Stimulated activated naive CD4-positive, alpha-beta T cell treated with Interleukin-2 at 50 U/mL for 16 hours (primary cell): ENCODE results near the gene GNGT2.

Experiments used
- DNase-seq: peaks from one replicate; lab custom pipeline; 2025; lab: John Stamatoyannopoulos, UW

GNGT2 gene

DNA sequence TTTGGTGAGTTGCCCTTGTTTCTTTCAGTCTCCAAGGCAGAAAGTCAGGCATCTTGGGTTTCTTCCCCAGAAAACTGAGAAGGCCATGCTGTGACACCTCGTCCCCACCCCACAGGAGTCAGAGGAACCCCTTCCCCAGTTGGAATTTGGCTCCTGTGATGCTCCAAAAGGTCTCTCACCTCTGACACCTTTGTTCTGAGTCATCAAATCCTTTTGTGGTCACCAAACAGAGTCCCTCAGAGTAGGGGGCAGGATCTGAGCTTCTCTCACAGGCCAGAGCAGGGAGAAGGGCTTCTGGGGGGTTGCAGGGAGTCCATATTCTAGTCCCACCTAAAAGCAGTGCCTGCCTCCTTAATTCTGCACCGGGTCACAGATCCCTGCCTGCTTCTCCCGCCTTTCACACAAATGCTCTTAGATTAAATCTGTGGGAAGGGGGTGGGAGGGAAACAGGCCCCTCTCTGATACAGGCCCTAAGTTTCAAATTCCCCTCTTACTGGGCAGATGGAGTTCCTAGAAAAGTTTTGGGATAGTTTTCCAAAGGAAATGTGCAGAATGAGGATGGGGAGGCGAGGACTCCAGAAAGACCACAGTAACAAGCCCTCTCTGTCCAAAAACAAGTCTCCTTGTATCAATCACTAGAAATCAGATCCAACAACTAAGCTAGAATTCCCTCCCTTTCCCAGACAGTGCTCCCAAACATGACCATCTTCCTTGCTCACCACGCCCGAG is 18.9 kb upstream of the GNGT2 start:
- DNase-seq = no peak

DNA sequence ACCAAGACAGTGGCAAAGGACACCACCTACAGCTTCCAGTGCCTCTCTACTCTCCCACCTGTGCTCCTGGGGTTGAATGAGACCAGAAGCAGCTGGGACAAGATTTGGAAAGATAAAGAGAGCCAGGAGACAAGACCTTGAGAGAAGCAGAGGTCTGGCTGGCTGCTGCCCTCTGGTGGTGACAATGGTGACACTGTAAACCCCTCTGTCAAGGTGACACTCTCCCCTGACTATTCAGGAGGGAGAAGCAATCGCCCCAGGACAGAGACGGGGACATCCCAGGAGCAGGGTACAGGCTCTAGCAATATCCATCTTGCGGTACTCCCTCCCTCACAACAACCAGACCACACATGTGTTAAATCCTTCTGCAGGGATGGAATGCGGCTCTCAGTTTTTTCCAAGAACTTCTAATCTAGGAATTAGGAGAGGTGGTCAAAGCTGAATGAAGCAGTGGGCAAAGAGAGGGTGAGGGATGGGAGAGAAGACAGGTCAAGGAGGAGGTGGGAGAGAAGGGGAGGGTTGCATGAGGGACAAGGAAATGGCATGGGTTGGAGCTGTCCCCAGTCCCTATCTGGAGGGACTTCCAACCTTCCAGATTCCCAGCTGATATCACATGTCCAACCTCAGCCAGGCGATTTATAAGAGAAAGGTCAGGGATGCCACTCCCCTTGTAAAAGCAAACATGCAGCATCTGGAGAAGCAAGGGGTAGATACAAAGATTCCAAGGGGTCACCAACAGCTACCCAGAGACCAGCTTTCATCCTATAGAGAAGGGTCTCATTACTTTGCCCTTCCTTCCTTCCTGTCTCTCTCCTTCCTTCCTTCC is 17.3 kb upstream of the GNGT2 start:
- peak; percentile 71 for DNase-seq

DNA sequence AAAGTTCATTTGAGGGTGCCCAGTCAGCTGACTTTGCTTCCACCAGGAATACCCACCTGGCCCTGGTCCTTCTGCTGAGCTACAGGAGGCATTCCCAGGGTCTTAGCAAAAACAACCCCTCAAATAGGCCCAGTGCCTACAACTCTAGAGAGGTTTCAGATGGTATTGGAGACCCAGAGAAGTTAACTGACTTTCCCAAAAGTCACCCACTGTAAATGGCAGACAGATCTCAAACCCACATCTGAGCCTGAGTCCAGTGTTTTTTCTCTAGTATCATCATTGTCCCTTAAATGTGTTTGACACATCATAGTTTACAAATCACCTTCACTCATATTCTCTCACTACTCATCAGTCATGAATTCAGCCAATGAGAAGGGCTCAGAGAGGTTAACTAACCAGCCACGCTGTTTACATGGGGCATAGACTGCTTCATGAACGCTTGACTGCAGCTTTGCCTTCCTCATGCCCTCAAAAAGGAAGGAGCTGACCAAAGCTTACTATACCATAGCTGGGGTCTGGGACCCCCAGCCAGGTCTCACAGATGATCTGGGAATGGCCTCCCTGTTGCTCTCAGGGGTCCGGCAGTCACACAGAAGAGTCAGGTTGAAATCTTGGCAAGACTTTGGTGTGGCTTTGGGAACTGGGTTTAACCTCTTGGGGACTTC is 16.5 kb upstream of the GNGT2 start:
- no peak for DNase-seq

DNA sequence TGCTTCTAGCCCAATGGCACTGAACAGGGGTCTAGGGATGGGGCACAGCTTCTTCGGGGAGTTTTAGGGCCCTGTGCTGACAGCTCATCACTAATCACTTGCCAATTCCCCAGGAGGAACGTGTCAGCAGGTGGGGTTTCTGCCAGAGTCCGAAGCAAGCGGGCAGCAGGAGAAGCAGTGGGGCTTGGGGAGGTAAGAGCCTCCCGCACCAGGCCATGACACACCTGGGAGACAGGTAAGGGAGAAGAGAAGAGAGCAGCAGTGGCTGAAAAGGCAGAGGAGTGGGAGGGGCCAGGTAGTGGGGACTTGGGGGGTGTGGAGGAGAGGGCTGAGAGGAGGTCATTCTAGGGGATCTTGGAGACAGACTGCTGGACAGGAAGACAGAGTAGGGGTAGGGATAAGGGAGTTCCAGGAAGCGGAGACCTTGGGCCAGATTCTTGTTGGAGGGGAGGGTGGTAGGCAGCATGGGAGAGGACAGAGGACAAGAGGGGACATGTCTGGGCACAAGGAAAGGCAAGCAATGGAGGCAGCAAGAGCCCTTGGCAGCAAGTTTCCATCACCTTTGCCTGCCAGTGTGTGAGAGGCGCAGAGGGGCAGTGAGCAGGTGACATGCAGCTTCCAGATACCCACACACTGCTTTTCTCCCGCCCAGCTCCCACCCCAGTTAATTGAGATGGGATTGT is 15.3 kb upstream of the GNGT2 start:
- no peak for DNase-seq

DNA sequence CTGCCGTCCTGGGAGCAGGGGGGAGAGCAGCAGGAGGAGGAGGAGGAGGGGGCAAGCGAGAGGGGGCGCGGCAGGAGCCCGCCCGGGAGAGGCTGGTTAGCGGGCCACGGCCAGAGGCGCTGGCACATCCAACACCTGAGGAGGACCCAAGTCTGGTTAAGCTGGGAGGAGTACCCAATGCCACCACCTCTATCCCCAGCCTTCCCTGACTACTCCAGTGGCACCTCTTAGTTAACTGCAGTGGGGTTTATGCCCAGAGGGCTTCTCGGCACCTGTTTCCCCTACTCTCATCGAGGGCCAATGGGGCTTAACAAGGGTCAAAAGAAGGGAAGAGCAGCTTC is 14.6 kb upstream of the GNGT2 start:
- DNase-seq = no peak

DNA sequence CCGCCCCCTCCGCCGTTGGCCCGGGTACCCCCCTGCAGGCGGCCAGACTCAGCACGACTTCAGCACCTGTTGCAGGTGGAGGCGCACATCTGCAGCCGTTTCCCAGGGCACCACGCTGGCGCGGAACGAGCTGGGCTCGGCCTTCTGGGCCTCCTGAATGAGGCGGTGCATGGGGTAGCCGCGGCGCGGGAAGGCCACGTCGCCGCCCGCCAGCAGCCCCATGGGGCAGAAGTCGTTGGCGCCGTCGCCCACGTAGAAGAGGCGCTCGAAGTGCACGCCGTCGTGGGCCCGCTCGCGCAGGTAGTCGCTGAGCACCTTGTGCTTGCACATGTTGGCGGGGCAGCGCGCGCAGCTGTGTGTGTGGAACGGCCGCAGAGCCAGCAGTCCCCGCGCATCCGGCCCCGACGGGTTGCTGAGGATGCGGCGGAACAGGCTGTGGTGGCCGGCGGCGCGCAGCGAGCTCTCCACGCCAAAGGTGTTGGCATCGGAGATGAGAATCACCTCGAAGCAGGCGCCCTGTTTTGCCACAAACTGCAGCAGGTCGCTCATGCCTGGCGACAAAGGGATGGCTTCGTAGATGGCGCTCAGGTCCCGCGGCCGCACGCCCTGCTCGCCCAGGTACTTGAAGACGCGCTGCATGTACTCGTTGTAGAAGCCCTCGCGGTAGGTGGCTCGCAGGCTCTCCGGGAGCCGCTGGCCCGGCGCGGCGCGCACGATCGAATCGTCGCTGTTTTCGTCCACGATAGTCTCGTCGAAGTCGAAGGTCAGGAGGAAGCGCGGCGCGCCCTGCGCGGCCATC is 14.0 kb upstream of the GNGT2 start:
- peak; percentile 24 for DNase-seq

DNA sequence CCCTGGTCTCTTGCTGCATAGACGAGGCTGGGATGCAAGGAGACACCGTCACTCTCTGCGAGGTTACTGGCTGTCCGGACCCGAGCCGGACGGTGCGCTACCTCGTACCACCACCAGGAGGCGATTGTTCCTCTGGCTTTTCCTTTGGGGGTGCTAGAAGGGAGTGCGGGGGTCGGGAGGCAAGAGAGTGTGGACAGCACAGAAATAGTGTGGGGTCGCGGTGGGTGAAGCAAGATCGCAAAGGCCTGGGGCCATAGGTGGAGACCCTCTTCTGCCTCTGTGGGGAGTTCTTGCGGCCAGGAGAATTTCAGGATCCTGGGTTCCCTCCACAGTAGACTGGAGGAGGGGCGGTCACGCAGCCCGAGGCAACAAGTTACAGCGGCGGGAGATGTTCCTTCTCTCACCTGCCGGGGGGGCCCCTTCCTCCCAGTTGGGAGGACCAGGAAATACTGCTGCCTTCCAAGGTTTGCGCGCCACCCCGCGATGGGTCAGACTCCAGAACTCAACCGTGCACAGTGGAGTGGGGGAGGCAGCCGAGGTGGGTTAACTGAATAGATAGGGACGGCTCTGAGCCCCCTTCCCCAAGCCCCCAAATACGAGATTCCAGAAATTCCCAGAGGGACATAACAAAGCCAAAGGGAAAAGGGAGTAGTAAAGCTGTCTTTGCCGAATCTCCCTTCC is 13.3 kb upstream of the GNGT2 start:
- DNase-seq = peak; percentile 61

DNA sequence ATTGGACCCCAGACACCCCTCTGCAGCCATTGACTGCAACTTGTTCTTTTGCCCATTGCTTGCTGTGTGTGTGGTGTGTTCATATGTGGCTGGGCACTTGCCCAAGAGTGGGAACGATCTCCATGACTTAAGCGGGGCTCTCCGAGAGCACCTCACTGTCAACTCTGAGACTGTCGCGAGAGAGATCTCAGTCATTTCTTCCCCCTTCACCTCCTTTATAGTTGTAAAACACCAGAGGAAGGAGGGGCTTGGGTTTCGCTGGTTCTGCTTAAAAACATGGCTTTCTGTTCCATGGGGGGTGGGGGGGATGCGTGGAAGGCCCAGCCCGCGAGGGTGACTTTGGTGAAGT is 12.8 kb upstream of the GNGT2 start:
- no peak for DNase-seq

DNA sequence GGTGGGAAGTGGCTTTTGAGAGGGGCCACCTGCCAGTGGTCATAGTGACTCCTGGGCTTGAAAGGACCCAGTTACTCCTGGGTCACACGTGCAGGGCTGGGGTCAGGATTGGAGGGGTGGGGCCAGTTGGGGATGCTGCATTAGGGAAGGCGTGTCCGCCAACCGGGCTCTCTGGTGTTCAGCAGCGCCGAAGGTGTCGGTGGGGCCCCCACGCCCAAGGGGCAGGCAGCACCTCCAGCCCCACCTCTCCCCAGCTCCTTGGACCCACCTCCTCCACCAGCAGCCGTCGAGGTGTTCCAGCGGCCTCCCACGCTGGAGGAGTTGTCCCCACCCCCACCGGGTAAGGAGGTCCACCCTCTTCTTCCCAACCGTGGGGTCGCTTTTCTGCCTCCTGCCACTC is 9.6 kb upstream of the GNGT2 start:
- DNase-seq = no peak

DNA sequence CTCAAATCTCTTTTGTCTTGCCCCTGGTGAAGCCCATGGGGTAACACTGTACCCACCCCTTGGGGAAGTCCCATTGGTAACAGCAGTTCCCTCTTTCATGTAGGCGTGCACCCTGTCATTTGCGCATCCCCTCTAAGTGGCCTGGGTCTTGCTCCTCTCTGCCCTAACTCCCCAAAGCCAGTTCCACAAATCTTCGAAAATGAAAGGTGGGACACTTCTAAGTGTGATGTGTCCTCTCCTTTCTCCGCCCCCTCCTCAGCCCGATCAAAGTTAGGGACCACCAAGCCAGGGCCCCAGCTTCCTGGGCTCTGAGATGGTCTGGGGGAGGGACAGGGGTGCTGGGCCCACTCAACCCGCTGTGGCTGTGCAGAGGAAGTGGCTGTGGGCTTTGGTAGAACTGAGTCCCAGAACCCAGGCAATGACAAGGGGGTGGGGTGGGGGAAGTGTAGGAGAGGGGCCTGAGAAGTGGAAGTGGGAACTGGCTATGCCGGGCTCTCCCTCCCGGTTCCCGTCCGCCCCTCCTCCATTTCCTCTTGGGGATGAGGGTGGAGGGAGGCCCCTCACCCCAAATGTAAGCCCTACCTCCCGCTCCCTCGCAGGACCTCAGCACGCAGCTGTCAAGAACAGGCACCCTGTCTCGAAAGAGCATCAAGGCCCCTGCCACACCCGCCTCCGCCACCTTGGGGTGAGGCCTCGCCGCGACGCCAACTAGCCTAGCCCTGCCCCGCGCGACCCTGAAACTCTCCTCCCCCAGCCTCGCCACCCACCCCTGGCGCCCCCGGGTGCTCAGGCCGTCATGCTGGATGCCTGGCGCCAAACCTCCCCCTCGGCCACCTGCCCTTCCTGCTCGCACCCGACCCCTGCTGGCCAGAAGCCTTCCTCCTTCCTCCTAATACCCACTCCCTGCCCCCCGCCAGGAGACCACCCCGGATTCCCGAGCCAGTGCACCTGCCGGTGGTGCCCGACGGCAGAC is 8.9 kb upstream of the GNGT2 start:
- DNase-seq = peak; percentile 23

DNA sequence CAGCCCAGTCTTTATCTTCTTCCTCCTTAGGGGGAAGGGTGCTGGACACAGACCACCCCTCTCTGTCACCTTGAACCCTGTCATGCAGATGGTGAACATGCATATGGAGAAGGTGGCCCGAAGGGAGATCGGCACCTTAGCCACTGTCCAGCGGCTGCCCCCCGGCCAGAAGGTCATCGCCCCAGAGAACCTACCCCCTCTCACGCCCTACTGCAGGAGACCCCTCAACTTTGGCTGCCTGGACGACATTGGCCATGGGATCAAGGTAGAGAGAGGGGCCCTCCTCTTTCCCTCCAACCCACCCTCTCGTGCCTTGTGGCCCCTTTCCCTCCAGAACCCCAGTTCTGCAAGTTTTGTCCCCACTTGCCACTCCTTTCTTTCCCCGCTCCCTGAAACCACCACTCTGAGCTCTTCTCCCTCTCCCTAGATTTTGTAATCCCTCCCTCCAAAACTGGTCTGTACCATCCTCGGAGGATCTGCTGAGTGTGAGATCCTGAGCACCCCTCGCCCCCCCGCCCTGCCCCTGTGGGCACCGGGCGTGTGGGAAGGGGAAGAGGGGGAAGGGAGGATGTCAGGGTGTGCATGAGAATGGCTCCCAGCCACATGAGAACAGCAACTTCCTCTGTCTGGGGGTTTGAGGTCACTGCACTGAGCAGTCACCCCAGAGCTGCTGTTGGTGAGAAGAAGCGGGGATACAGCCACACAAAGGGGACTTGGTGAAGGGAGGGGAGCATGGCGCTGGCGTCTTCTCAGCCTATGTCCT is 7.5 kb upstream of the GNGT2 start:
- DNase-seq = peak; percentile 37

DNA sequence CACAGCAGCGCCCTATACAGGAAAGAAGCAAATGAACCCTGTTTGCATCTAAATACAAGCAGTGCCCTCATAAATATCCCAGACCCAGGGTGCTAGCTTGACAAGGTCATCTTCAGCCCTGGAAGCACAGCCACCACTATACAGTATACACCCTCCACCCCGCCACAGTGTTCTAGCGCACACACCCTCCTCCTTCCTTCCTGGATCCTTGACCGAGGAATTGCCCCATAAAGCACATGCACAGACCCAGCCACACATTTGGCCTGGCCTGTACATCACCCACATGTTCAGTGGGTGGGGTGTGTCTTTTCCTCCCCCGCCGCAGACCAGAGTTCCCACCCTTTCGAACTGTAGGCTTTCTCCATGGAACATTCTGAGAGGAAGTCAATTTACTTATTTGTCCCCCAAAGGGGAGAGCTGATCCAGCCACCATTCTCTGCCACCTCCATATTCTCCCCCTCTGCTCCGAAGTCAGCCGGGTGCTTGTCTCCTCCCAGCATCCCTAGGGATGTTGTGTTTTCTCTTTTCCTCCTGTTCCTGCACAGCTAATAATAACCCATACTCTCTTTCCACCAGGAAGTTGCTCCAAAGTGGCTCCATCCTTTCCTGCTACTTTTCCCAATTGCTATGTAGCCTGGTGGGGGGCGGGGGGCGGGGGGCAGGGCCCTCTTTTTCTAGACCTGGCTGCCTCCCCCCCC is 6.7 kb upstream of the GNGT2 start:
- DNase-seq = no peak

DNA sequence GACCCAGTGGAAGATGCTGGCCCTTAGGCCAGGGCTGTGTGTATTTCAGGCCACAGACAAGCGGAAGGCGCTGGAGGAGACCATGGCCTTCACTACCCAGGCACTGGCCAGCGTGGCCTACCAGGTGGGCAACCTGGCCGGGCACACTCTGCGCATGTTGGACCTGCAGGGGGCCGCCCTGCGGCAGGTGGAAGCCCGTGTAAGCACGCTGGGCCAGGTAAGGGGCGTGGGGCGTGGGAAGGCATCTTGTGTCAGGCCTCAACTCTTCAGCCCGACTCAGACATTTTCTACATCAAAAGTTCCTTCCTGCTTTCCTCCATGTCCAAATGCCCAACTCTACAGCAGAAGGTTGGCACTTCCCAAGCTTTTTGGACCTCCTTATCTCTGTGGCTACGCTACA is 6.1 kb upstream of the GNGT2 start:
- DNase-seq = no peak

DNA sequence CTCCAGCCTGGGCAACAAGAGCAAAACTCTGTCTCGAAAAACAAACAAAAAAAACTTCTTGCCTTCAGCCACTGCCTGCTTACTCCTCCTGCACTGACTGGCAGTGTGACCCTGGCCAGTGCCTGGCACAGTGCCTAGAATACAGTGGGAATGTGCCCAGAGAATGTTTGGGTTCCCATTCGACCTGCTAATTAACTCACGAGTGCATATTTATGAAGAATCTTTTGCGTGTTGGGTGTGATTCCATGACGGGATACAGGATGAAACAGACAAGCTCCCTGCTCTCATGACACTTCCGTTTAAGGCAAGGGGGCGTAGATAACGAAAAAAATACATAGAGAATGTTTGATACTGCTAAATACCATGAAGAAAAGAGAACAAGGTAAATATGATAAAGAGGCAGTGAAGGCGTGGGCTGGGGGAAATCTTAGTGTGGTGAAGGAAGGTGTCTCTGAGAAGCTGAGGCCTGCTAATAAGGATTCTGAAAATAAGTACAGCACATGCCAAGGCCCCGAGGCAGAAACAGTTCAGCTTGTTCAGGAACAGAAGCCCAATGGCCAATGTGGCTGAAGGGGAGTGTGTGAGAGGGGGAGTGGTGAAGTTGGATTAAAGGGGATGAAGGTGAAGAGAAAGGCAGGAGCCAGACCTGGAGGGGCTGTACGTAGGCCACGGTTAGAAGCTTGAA is 4.4 kb upstream of the GNGT2 start:
- no peak for DNase-seq

DNA sequence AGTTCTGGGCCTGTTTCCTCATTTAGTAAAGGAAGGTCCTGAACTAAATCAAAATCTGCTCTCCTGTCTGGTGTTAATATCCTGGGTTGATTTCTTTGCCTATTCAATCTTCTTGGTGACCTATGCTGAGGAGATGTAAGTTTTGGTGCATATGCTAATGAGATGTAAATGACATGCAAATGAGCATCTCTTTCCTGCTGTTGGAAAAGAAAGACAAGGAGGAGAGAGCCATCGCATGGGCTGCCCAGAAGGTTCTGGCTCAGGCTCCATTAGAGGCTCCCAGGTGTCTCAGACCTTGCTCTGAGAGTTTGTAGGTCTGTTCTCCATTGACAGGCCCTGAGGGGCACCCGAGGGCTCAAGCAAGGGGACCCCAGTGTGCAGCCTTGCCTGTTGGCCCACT is 3.5 kb upstream of the GNGT2 start:
- DNase-seq = no peak

DNA sequence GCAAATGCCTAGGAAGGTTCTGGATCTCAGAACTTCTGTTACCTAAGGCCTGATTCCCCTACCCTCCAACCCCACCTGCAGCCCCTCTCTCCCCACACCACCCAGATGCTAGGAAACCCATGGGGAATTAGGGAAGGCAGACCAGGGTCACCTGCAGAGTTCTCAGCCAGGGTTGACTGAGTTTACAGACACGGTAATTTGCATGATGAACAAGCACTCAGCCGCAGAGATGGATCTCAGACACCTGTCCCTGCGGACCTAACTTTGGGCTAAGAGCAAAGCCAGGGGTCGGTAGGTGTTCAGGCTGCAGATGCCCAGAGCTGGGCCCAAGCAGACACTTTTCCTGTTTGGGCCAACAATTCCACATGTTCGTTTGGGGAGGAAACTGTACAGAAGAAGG is 3.0 kb upstream of the GNGT2 start:
- no peak for DNase-seq

DNA sequence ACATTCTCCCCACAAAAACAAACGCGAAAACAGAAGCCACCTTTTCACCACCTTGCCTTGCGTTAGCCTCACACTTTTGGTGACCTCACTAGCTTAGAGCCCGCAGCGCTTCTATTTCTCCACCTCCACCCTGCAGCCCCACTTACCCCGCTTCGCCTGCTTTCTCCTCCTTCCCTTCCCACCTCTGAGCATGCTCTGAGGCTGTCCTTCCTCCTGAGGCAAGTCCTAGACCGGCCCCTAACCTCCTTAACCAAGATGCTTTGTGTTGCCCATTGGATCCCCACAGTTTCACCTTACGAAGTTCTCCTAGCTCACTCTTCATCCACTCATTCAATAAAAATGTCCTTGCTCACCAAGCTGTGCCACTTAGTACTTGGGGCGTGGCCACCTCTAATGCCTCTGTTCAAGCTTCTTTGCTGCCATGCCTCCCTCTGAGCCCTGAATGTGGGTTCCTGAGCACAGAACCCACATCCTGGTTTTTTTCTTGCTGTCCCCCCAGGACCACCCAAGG is 1.3 kb downstream of the GNGT2 start:
- no peak for DNase-seq

DNA sequence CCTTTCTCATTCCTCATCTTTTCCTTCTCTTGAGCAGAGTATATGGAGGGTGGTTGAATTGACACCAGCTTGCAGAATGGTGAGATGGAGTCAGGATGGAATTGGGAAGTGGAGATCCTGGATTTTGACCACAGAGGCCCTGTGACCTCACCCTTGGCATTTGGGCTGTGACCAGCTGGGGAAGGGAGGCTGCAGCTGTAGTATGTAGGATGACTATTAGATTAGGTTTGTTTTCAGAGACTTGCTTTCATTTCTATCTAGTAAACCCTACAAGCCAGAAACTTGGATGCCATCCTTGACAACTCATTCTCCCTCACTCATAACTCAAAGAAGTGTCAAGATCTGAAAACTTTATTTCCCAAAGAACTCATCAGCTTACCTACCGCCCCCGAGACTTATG is 5.9 kb downstream of the GNGT2 start:
- DNase-seq = no peak
